Suprapubic skin (tissue), 4 donors: ENCODE data around the gene COX7A1. TPM values are rescaled to one million over a fixed set of nuclear protein-coding genes. Genes with fewer than 3 reads are reported as not detected.

ENCODE experiments used
- DNase-seq, 2 donors: peaks; one replicate each; pipeline ENCODE4 v3.0.0-alpha.2; 2019; ENCODE audit warnings: low spot score in 2 of 2
- H3K27ac ChIP-seq: fragments of 200-600 bp; sonication (generic); one replicate; pipeline ENCODE4 v1.5.1; 2019
- H3K27me3 ChIP-seq: fragments of 200-600 bp; sonication (generic); one replicate; pipeline ENCODE4 v1.5.1; 2019
- H3K36me3 ChIP-seq: fragments of 200-600 bp; sonication (generic); one replicate; pipeline ENCODE4 v1.5.1; 2019
- H3K4me1 ChIP-seq: fragments of 200-600 bp; sonication (generic); one replicate; pipeline ENCODE4 v1.5.1; 2019
- H3K4me3 ChIP-seq: fragments of 200-600 bp; sonication (generic); one replicate; pipeline ENCODE4 v1.5.1; 2019; ENCODE audit warnings: mild to moderate bottlenecking
- H3K9me3 ChIP-seq: fragments of 200-600 bp; sonication (generic); one replicate; pipeline ENCODE4 v1.5.1; 2019
- CTCF ChIP-seq, 2 donors: fragments of 200-600 bp in 1 of 2; fragments of 450-650 bp in 1 of 2; sonication (generic) in 1 of 2; IDR thresholded peaks; one replicate each; pipeline ENCODE4 v1.5.1; 2016 to 2019; ENCODE audit warnings: antibody characterized with exemption in 2 of 2, mild to moderate bottlenecking in 1 of 2, moderate library complexity in 1 of 2
- EP300 ChIP-seq: sonication (generic); formaldehyde crosslinking; IDR thresholded peaks from one replicate; pipeline ENCODE4 v1.6.1; 2017; ENCODE audit warnings: antibody characterized with exemption
- POLR2A ChIP-seq, 2 donors: fragments of 450-650 bp; IDR thresholded peaks; one replicate each; pipeline ENCODE4 v1.6.1; 2017; ENCODE audit warnings: antibody characterized with exemption in 2 of 2, mild to moderate bottlenecking in 2 of 2, moderate library complexity in 2 of 2
- POLR2AphosphoS5 ChIP-seq, 3 donors: sonication (generic); formaldehyde crosslinking; IDR thresholded peaks; one replicate each; pipeline ENCODE4 v1.6.1; 2017; ENCODE audit warnings: antibody characterized with exemption in 3 of 3
- WGBS: methylation state at CpG from one replicate; pipeline ENCODE4 v1.1.5; 2018; 5-methylcytosine and 5-hydroxymethylcytosine counted together
- total RNA-seq, 4 donors: library from RNA; depleted of rRNA; stranded (reverse); fragments of >200 nt; gene quantifications; one replicate each; pipeline ENCODE4 v1.1.0, GENCODE V29; 2016

COX7A1 gene
- total RNA-seq, 4 donors from 2014 or later: 5.6 to 17.1 (median 11.4) TPM

GRCh38 chr19:36113425-36113824 lies 38.8 kb downstream of the COX7A1 start:
- Histone ChIP-seq H3K27ac (no peak overlapping the region), H3K4me3 (peak overlapping the region; percentile 80), H3K4me1 (peaks cover 38% of the 10 kb centered on the region), H3K36me3 (peaks cover 28% of the 10 kb centered on the region), H3K27me3 (no peaks in the 10 kb centered on the region), H3K9me3 (no peaks in the 10 kb centered on the region)
- DNase-seq: no peak
- 91% methylated on average over 34 of the region's 34 CpGs for WGBS
- TF ChIP-seq POLR2A (IDR thresholded peaks at IDR 0.05) (no peak), EP300 (no peak), POLR2AphosphoS5 (IDR thresholded peaks at IDR 0.05) (no peak), CTCF (IDR thresholded peaks at IDR 0.05) (no peak)

- TF ChIP-seq POLR2A (IDR thresholded peaks at IDR 0.05) (no peak), EP300 (no peak), CTCF (IDR thresholded peaks at IDR 0.05) (no peak), POLR2AphosphoS5 (IDR thresholded peaks at IDR 0.05) (no peak)
- WGBS: 100% methylated on average over 7 of the region's 10 CpGs
- H3K4me3 ChIP-seq: no peak overlapping the region
- no peaks in the 10 kb centered on the region for H3K9me3 ChIP-seq
- no peak overlapping the region for H3K27ac ChIP-seq
- DNase-seq: no peak
- H3K36me3 ChIP-seq: peaks cover 23% of the 10 kb centered on the region
- peaks cover 35% of the 10 kb centered on the region for H3K4me1 ChIP-seq
- H3K27me3 ChIP-seq: no peaks in the 10 kb centered on the region
Observed at GRCh38 chr19:36112678-36113077, 39.6 kb downstream of the COX7A1 start.

DNA sequence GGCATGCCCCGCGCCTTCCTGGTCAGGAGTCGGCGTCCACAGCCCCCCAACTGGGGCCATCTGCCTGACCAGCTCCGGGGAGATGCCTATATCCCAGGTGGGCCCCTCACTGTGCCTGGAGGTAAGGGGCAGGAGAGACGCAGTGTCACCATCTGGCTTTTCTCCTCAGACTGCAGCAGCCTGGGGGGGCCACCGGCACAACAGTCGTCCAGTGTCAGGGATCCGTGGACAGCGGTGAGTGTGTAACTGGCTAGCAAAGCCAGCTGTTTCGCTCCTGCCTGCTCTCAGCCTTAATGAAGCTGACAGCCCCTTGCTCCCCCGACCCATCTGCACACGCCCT lies 41.1 kb downstream of the COX7A1 start:
- WGBS: 85% methylated on average over 7 of the region's 13 CpGs
- no peak for TF ChIP-seq POLR2A (IDR thresholded peaks at IDR 0.05)
- no peak for TF ChIP-seq EP300
- TF ChIP-seq POLR2AphosphoS5 (IDR thresholded peaks at IDR 0.05): no peak
- TF ChIP-seq CTCF (IDR thresholded peaks at IDR 0.05): no peak
- Histone ChIP-seq H3K27ac (no peak overlapping the region), H3K27me3 (no peaks in the 10 kb centered on the region), H3K9me3 (no peaks in the 10 kb centered on the region), H3K36me3 (peaks cover 28% of the 10 kb centered on the region), H3K4me1 (peaks cover 25% of the 10 kb centered on the region), H3K4me3 (no peak overlapping the region)
- DNase-seq: no peak

DNA sequence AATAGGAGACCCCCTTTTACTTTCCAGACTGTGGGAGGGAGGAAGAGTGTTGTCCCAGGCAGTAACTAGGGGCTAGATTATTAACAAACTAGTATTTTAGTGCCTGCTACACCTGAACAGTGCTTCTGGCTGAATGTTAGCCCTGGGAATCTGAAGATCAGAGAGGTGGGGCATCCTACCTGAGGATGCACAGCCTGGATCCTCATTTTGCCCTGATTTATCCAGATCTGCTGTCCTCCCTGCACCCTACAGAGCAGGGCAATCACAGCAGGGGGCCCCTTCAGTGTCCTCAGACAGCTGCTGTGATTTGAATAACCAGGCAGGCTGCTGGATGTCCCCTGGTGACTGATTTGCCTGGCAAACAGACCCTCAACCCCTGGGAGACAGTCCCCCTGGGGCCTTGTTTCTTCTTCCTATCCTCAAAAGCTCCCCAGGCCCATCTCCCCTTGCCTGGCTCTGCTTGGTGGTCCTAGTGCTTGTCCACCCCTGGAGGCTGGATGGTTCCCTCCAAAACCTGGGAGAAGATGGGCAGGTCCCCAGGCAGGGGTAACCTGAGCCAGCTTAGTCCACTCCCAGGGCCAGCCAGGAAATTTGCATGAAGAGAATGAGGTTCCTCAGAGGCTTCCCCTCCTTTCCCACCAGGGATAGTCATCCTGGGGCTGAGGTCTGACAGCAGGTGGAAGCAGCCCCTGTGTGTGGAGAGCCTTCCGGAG lies 41.6 kb downstream of the COX7A1 start, which contains the start of gene OVOL3:
Gene OVOL3 (plus strand): TSS at position 657 of the 713 bp plus-strand sequence. CDS start 60 bp downstream, outside the sequence.
- WGBS: no CpG with 5 or more reads among the region's 1 CpG
- no peak for DNase-seq
- Histone ChIP-seq H3K27me3 (no peaks in the 10 kb centered on the region), H3K36me3 (peaks cover 28% of the 10 kb centered on the region), H3K4me3 (no peak within 1 kb of the TSS), H3K9me3 (no peaks in the 10 kb centered on the region), H3K27ac (no peak within 1 kb of the TSS), H3K4me1 (peaks cover 19% of the 10 kb centered on the region)
- no peak for TF ChIP-seq POLR2AphosphoS5 (IDR thresholded peaks at IDR 0.05)
- TF ChIP-seq POLR2A (IDR thresholded peaks at IDR 0.05): no peak
- no peak for TF ChIP-seq EP300
- TF ChIP-seq CTCF (IDR thresholded peaks at IDR 0.05): no peak

DNA sequence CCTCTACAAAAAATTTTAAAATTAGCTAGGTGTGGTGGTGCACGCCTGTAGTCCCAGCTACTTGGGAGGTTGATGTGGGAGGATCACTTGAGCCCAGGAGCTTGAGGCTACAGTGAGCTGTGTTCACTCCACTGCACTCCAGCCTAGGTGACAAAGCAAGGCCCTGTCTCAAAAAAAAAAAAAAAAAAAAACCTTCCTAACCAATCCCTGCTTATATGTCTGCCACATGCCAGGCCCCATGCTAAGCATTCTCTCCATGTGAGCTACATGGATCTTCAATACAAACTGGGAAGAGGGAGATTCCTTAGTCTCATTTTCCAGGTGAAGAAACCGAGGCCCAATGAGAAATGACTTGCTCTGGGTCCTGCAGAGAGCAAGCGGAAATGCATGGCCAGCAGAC lies 43.6 kb downstream of the COX7A1 start:
- TF ChIP-seq POLR2AphosphoS5 (IDR thresholded peaks at IDR 0.05) (no peak), EP300 (no peak), POLR2A (IDR thresholded peaks at IDR 0.05) (no peak), CTCF (IDR thresholded peaks at IDR 0.05) (no peak)
- Histone ChIP-seq H3K4me1 (peaks cover 5% of the 10 kb centered on the region), H3K36me3 (peaks cover 28% of the 10 kb centered on the region), H3K4me3 (no peak overlapping the region), H3K27me3 (no peaks in the 10 kb centered on the region), H3K9me3 (no peaks in the 10 kb centered on the region), H3K27ac (no peak overlapping the region)
- 96% methylated on average over 3 of the region's 3 CpGs for WGBS
- no peak for DNase-seq
